Activated T-helper 1 cell treated with anti-CD3 and anti-CD28 coated beads, Interleukin-2, amount 50 U/mL, for 16 hours (primary cell): ENCODE data around the gene SHROOM1.

Experiments
- DNase-seq, 2 donors: peaks; one replicate each; pipeline ENCODE4 v3.0.0-alpha.2; 2020; ENCODE audit warnings: low read depth in 1 of 2, low spot score in 1 of 2

Gene SHROOM1

GRCh38 chr5:132853790-132854189 lies 23.3 kb upstream of the SHROOM1 start:
- DNase-seq = no peak

DNA sequence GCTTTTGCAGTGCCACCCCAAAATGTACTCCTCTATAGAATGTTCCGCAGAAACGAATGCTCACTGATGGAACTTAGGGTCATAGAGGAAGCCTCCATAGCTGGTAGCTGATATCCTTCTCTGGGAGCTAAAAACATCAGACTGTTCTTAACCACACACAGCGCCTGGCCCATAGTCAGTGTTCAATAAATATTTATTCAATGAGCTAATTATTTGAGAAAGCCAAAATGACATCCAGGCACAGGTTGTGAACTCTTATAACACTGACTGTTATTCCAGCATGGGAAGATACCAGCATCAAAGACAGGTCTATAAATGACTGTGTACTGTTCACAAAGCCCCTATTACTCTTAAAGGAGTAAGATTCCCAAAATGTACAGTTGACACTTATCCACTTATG lies 22.9 kb upstream of the SHROOM1 start:
- DNase-seq = no peak

DNA sequence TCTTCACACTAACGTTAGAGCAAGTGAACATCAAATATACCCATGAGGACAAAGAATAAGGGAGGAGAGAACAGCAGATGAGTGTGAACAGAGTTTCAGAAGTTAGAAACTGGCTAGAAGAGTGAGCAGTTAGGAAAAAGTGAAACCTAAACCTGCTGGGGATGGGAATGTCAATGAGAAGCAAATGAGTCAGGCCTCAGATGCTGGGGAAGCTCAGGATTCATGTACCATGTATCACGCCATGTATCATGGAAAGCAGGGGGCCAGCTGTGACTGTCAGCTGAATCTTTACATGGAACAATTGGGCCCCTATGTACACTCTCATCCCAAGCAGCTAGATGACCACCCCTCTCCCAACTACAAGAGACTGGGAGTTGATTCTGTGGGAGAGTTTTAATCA lies 19.6 kb upstream of the SHROOM1 start:
- DNase-seq = no peak

DNA sequence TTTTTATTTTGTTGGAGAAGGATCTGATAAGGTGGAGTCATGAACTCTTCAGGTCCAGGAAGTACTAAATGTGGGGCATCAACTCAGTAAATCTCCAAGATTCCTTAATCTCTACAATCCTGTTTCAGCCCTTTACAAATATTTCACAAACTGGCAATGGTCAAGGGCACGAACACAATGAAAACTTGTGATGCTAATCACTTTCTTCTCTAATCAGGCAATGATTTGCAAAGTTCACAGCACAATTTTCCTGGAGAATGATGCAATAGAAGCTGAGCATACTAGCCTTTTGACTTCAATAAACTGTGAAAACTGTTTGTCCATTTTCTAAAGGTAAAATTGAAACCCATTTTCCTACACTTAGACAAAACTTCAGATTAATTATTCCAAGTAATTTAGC lies 18.9 kb upstream of the SHROOM1 start:
- DNase-seq = no peak

- no peak for DNase-seq
Measured at GRCh38 chr5:132848270-132848669, 17.8 kb upstream of the SHROOM1 start.

DNA sequence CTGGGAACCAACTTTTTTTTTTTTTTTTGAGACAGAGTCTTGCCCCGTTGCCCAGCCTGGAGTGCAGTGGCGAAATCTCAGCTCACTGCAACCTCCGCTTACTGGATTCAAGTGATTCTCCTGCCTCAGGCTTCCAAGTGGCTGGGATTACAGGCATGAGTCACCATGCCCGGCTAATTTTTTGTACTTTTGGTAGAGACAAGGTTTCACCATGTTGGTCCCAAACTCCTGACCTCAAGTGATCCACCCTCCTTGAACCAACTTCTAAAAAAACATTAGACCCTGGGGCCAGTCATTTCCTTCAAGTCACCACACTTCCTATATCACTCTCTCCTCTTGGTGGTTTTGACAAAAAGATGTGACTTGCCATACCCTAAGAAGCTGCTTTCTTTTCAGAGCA lies 10.9 kb upstream of the SHROOM1 start:
- DNase-seq = no peak

DNA sequence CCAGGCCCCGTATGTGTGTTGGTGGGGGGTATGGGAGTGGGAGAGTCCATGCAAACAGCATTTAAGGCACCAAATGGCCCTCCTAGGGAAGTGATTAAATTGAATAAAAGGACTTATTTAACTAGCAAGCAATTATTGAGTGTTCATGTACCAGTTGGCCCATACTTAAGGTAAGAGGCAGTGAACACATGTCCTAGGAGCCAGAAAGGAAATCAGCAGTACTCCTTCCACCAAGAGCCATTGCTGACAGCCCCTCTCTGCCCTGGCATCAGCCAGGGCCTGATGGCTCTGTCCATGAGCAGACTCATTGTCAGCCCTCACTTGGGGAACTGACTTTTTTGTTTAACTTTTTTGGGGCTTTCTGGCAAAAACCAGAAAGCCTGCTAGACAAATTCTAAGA lies 10.4 kb upstream of the SHROOM1 start:
- DNase-seq = no peak

- no peak for DNase-seq
Measured at GRCh38 chr5:132840313-132840712, 9.9 kb upstream of the SHROOM1 start.

GRCh38 chr5:132839426-132840301 lies 9.2 kb upstream of the SHROOM1 start:
- DNase-seq = no peak

DNA sequence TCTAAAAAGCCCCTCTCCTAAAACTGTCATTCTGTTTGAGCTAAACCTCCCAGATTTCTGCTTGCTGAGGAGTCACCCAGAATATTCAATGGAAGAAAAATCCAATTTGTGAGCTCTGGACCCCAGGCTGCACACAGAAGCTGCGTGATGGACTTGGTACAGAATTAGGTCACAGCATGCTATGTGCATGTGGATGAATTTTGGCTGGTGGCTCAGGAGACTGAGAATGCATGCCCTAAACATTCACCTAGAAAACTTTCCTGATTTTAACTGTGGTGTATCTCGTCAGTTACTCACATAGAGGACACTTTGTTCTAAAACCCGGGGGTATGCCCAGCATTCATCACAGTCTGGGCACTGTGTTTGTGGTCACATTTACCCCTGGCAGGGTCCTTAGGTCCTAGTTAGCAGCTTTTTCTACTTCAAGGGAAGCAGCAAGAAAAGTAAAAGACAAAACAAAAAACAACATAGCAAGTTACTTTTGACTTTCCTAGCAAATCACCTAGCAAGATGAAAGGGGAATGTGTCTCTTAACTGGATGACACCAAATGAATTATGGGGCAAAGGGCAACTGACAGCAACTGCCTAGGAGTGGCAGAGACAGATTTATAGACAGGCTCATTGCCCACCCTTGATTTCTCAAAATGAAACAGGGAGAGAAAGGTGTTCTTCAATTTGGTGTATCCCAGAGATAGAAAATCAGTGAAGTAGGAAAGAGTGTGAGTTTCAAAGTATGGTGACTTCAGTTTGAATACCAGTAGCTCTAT lies 8.3 kb upstream of the SHROOM1 start:
- no peak for DNase-seq

GRCh38 chr5:132837868-132838267 lies 7.4 kb upstream of the SHROOM1 start:
- DNase-seq = no peak

DNA sequence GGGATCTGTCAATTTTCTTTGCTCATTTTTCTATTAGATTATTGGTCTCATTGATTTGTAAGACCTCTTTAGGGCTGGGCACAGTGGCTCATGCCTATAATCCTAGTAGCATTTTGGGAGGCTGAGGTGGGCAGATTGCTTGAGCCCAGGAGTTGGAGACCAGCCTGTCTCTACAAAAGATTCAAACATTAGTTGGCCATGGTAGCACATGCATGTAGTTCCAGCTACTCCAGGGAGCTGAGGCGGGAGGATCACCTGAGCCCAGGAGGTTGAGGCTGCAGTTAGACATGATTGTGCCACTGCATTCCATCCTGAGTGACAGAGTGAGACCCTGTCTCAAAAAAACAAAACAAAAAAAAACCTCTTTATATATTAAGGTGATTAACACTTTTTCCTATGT lies 6.4 kb upstream of the SHROOM1 start:
- no peak for DNase-seq

DNA sequence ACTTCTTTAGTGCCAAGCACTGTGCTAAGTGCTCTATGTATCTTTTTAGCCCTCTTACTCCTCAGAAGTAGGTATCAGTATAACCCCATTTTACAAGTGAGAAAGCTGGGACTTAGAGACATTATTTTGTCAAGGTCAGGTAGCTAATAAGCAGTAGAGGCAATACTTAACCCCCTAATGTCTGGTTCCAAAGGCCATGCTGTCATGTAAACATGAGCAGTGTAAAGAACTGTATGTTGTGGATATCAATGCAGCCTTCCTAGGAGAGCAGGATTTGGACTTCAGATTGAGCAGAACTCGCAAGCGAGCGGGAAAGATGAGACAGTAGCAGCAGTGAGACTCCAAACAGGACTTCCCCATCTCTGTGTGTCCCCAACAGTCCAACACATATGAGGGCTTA lies 3.6 kb upstream of the SHROOM1 start:
- DNase-seq = no peak

- no peak for DNase-seq
Measured at GRCh38 chr5:132832612-132833011, 2.2 kb upstream of the SHROOM1 start.

GRCh38 chr5:132831095-132831860 lies 831 bp upstream of the SHROOM1 start:
- DNase-seq = no peak

DNA sequence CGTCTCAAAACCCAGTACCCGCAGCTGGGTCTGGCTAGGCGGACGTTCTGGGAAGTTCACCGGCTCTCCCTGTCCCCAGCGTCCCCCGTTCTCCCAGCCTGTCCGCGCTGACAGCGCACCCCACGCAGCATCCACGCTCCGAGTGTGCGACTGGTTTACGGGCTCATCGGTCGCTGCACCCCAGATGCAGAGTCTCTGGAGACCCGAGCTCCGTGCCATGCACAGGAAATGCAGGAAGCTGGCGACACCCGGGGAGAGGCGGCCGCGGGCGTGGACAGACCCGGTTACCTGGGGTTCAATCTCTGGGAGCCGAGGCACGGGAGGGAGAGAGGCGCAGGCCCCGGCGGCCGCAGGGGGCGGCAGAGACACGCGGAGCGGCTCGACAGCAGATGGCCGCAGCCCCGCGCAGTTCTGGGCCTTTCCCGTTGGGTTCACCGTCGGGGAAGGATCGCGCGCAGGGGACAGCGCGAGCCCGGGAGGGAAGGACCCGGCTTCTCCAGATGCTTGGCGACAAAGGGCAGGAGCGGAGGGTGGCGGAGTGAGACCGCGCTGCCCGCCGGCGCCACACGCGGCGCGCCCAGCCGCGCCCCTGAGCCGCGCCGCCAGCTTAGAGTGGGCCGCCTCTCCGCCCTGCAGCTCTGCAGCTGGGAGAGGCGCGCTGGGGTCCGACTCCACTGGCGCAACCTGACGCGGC lies 558 bp downstream of the SHROOM1 start:
- DNase-seq = peak; percentile 33 to 58

GRCh38 chr5:132828846-132829494 lies 1.5 kb downstream of the SHROOM1 start:
- DNase-seq = no peak

GRCh38 chr5:132827943-132828673 lies 2.3 kb downstream of the SHROOM1 start:
- DNase-seq = no peak

- DNase-seq = no peak
Measured at GRCh38 chr5:132826424-132827082, 3.9 kb downstream of the SHROOM1 start.
